GM21515 (cell line): ENCODE data around the gene COX6B2.
A peak's percentile ranks its signal among the peaks of the same experiment; 100 is the strongest.

ENCODE experiments used
- ATAC-seq: cut with Tn5 transposase; IDR thresholded peaks from one replicate; pipeline ENCODE4 v1.9.1; 2021; ENCODE audit not compliant: unreplicated experiment

Gene COX6B2

DNA sequence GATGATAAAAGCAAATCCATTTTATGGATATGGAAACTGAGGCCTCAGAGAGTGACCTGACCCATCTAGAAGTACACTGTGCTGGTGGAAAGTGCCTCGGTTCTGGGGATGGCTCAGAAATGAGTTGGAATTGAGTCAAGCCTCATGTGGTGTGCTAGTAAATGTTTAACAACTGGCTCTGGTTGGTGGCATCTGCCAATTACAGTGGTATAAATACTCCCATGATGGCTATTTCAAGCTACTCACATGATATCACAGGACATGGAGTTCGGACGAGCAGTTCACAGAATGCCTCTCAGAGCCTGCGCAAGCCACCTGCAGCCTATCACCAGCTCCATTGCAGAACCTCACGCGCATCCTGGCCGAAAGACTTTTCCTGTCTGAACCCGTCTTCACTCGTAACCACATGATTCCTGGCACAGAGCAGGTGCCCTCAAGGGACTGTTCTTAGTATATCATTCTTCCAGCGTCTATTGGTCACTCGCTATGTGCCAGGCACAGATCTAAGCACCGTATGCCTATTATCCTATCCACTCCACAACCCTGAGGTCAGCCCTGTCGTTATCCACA is 38.5 kb downstream of the COX6B2 start:
- ATAC-seq = no peak

GRCh38 chr19:55314396-55314795 is 40.1 kb downstream of the COX6B2 start:
- no peak for ATAC-seq

GRCh38 chr19:55312621-55313512 is 41.7 kb downstream of the COX6B2 start:
- no peak for ATAC-seq

- no peak for ATAC-seq
Measured at GRCh38 chr19:55311797-55312196, 42.7 kb downstream of the COX6B2 start.

DNA sequence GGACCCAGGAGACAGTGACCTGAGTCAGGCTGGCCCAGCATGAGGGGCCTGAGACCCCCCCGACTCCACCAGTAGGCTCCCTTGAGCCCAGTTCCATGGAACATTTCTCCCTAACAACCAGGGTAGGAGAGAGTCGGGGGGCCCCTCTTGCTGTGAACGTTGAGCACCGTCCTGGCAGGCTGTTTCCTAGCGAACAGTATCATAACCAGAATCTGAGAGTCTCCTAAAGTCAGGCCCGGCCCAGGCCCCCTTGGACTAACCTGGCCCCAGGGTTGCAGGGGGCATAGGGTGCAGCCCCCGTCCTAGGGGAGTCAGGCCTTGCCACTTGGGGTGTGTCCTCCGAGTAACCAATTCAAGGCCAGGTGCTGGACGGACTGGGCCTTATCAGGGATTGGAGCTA is 43.1 kb downstream of the COX6B2 start:
- ATAC-seq = no peak

DNA sequence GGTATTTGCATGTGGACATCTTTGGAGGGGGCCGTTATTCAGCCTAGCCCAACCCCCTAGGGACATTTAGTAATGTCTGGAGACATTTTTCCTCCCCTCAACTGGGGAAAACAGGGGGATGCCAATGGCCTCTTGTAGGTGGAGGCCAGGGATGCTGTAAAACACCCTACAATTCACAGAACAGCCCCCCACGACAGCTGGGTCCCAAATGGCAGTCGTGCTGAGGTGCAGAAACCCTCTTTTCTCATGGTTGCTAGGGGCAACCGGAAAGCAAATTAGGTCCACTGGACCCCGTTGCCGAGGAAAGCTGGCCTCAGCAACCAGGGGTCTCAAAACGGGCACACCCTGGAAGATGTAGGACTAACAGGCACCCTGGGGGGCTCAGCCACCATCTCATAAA is 44.0 kb downstream of the COX6B2 start:
- no peak for ATAC-seq

DNA sequence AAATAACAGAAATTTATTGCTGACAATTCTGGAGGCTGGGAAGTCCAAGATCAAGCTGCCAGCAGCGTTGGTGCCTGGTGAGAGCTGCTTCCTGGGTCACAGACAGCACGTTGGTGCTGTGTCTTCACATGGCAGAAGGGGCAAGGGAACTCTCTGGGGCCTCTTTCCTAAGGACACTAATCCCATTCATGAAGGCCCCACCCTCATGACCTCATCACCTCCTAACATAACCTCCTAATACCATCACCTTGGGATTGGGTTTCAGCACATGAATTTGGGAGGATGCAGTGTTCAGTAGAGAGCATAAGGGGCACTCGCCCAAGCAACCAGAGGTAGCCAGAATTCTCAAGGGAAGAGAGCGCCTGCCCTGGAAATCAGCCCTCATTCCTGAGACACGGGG is 45.1 kb downstream of the COX6B2 start:
- no peak for ATAC-seq

- no peak for ATAC-seq
Measured at GRCh38 chr19:55308281-55308680, 46.2 kb downstream of the COX6B2 start.

DNA sequence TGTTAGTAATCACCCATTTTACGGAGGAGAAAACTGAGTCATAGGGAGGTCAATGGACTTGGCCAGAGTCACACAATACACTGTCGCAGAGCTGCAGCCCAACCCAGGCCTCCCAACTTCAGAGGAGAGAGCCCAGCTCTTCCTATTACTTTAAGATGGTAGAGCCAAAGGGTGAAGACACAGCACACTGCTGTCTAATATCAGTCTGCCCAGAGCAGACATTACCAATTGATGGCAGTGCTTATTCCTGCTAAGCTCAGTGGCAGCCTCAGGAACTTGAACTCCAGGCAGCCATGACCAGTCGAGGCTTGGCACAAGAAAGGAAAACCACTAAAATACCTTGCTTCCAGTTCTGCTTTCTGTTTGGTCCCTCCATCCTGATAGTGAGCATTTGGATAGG is 47.8 kb downstream of the COX6B2 start:
- ATAC-seq = no peak

DNA sequence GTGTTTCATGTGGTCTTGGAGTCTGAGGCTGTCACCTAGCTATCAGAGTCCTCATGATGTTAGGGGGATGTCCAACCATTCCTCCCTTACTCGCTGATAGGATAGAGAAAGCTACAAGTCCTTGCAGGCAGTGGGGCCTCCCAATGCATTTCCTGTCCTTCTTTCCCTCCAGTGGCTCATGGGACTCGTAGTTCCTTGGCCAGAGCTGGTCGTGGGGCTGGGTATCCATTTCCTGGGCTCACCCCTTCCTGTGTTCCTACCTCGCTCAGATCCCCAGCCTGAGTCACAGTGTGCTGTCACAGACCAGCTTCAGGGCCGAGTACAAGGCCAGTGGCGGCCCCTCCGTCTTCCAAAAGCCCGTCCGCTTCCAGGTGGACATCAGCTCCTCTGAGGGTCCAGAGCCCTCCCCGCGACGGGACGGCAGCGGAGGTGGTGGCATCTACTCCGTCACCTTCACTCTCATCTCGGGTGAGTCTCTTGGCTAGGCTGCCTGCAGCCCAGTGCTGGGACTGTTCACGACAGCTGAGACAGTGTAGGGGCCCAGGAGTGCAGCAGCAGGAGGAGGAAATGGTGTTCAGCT is 48.4 kb downstream of the COX6B2 start:
- no peak for ATAC-seq

DNA sequence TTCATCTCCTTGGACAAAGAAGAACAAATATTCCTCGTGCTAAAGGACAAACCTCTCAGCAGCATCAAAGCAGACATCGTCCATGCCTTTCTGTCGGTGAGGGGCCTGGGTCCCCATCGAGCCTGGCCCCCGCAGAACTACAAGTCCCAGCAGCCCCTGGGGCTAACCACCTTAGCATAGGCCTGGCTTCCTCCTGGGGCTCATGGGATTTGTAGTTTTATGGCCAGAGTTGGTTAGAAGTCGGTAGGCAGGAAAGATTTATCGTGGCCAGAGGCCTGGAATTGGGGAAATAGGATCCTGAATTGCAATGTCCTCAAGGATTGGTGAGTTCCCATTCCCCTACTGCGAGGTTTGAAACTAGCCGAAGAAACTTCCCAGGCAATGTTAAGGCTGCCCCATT is 49.0 kb downstream of the COX6B2 start:
- ATAC-seq = no peak

GRCh38 chr19:55304980-55305379 is 49.5 kb downstream of the COX6B2 start:
- no peak for ATAC-seq

DNA sequence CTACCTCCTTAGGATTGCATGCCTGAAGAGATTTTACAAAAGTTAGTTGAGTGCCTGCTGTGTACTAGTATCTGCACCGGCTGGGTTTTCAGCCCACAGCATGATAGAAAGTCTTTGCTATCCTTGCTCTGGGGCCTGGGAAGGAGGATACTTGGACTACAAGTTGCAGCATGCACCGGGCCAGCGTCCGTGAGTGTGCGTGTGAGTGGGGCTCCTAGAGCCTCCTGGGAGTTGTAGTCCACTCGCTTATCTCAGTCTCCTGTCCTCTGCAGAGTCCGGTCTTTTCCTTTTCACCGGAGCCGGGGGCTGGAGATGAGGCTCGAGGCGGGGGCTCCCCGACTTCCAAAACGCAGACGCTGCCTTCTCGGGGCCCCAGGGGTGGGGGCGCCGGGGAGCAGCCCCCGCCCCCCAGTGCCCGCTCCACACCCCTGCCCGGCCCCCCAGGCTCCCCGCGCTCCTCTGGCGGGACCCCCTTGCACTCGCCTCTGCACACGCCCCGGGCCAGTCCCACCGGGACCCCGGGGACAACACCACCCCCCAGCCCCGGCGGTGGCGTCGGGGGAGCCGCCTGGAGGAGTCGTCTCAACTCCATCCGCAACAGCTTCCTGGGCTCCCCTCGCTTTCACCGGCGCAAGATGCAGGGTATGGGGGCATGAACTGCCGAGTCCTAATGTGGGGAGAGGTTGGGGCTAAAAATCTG is 50.1 kb downstream of the COX6B2 start:
- no peak for ATAC-seq

DNA sequence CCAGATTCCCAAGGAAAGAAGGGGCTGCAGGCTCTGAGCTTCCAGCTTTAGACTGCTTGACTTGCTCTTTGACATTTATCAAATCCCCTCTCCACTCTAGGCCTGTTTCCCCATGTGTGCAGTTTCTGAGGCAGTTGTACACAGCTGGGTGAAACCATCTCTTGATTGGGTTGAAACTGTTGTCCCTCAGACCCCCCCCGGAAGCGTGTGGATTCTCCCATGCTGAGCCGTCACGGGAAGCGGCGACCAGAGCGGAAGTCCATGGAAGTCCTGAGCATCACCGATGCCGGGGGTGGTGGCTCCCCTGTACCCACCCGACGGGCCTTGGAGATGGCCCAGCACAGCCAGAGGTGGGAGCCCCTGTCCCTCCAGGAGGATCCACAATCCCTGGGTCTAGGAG is 51.0 kb downstream of the COX6B2 start:
- no peak for ATAC-seq

- ATAC-seq = no peak
Measured at GRCh38 chr19:55302318-55302703, 52.2 kb downstream of the COX6B2 start.

DNA sequence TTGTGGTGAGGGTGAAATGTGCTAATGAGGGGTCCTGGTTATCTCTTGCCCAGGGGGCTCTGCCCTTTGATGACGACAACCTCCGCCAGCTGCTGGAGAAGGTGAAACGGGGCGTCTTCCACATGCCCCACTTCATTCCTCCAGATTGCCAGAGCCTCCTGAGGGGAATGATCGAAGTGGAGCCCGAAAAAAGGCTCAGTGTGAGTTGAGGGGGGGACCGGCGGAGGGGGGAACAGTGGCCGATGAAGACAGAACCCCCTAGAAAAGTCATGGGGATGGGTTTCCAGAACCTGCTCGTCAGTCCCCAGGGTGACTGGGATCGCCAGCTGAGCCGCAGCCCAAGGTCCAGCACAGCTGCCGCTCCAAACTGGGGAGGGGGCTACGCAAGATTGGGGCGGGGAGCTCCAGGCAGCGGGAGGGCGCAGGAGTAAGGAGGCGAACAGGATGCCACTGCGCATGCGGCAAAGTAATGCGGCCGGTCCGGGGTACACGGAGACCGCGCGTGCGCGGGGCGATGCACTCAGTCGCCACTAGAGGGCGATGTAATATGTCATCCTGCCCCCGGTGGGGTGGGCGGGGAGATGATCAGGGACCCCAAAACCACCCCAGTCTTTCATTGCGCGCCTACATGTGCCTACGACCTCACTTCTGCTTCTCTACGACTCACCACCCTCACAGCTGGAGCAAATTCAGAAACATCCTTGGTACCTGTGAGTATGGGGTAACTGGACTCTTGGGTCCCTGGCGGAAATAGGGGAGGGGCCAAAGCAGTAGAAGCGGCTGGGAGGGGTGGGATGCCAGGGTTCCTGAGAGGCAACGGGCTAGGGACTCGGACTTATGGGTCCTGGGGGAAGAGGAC is 52.8 kb downstream of the COX6B2 start:
- peak; percentile 74 for ATAC-seq

- ATAC-seq = no peak
Measured at GRCh38 chr19:55300886-55301458, 53.5 kb downstream of the COX6B2 start.

GRCh38 chr19:55299991-55300390 is 54.5 kb downstream of the COX6B2 start:
- no peak for ATAC-seq
